ENCODE measurements around the gene HEBP1.

The HEBP1 gene

DNA sequence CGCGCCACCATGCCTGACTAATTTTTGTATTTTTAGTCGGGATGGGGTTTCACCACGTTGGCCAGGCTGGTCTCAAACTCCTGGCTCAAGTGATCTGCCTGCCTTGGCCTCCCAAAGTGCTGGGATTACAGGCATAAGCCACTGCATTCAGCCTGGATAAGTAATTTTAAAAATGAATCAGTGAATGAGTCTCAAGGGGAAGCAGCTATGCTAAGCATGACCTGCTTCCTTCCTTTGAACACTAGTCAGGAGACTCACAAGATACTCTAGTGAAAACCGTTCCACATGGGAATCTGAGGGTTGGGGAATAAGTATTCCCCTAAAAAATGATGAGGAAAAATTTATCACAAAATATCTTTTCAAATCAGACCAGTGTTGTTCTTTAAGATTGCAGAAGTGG, 33.4 kb upstream of the HEBP1 start:
- no peaks in the 10 kb centered on the region for H3K9me3 ChIP-seq (ENCODE audit: insufficient read depth, low read length)
- H3K4me2 ChIP-seq (ENCODE audit: low read length): no peak overlapping the region
- no peaks in the 10 kb centered on the region for H4K20me1 ChIP-seq (ENCODE audit: insufficient read depth, low read length)
- H3K27me3 ChIP-seq (ENCODE audit: low read depth, low read length): peaks cover 31% of the 10 kb centered on the region
- H3K27ac ChIP-seq (ENCODE audit: low read length): no peak overlapping the region
- H3K4me3 ChIP-seq (ENCODE audit: low read length): no peak overlapping the region
- H3K36me3 ChIP-seq (replicated peaks; ENCODE audit: low read depth, low read length): no peaks in the 10 kb centered on the region
- H3K9ac ChIP-seq (ENCODE audit: low read length): no peak overlapping the region
- H2AFZ ChIP-seq (ENCODE audit: low read depth, low read length): no peak overlapping the region
- no peaks in the 10 kb centered on the region for H3K79me2 ChIP-seq (ENCODE audit: low read length)
- TF ChIP-seq, protein P1, sequence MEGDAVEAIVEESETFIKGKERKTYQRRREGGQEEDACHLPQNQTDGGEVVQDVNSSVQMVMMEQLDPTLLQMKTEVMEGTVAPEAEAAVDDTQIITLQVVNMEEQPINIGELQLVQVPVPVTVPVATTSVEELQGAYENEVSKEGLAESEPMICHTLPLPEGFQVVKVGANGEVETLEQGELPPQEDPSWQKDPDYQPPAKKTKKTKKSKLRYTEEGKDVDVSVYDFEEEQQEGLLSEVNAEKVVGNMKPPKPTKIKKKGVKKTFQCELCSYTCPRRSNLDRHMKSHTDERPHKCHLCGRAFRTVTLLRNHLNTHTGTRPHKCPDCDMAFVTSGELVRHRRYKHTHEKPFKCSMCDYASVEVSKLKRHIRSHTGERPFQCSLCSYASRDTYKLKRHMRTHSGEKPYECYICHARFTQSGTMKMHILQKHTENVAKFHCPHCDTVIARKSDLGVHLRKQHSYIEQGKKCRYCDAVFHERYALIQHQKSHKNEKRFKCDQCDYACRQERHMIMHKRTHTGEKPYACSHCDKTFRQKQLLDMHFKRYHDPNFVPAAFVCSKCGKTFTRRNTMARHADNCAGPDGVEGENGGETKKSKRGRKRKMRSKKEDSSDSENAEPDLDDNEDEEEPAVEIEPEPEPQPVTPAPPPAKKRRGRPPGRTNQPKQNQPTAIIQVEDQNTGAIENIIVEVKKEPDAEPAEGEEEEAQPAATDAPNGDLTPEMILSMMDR (IDR thresholded peaks at IDR 0.05; ENCODE audit: low read depth, low read length): no peak
- TF ChIP-seq EZH2phosphoT487 (IDR thresholded peaks at IDR 0.05; ENCODE audit: low read depth): no peak
- H3K4me1 ChIP-seq (ENCODE audit: low read length): no peaks in the 10 kb centered on the region

DNA sequence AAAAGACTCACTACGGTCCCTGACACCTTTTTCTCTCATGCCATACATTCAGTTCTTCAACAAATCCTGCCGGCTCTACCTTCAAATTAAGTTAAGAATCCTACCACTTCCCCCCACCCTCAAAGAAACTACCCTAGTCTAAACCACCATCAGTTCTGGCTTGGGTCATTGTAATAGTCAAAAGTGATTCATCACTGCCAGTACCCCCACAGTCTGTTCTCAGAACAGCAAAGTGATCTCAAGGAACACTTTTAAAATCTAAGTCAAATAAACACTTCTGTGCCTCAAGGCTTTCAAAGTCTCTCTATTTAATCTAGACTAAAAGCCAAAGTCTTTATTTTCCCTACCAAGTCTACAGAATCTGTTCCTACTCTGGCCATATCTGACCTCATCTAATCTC, 32.1 kb upstream of the HEBP1 start:
- Histone ChIP-seq H3K36me3 (replicated peaks; ENCODE audit: low read depth, low read length) (no peaks in the 10 kb centered on the region), H3K79me2 (ENCODE audit: low read length) (no peaks in the 10 kb centered on the region), H3K27me3 (ENCODE audit: low read depth, low read length) (peaks cover 38% of the 10 kb centered on the region), H3K27ac (ENCODE audit: low read length) (no peak overlapping the region), H2AFZ (ENCODE audit: low read depth, low read length) (no peak overlapping the region), H3K9ac (ENCODE audit: low read length) (no peak overlapping the region), H3K4me1 (ENCODE audit: low read length) (no peaks in the 10 kb centered on the region), H4K20me1 (ENCODE audit: insufficient read depth, low read length) (no peaks in the 10 kb centered on the region), H3K4me3 (ENCODE audit: low read length) (no peak overlapping the region), H3K9me3 (ENCODE audit: insufficient read depth, low read length) (no peaks in the 10 kb centered on the region), H3K4me2 (ENCODE audit: low read length) (no peak overlapping the region)
- no peak for TF ChIP-seq EZH2phosphoT487 (IDR thresholded peaks at IDR 0.05; ENCODE audit: low read depth)
- TF ChIP-seq, protein P1 (IDR thresholded peaks at IDR 0.05; ENCODE audit: low read depth, low read length): no peak

DNA sequence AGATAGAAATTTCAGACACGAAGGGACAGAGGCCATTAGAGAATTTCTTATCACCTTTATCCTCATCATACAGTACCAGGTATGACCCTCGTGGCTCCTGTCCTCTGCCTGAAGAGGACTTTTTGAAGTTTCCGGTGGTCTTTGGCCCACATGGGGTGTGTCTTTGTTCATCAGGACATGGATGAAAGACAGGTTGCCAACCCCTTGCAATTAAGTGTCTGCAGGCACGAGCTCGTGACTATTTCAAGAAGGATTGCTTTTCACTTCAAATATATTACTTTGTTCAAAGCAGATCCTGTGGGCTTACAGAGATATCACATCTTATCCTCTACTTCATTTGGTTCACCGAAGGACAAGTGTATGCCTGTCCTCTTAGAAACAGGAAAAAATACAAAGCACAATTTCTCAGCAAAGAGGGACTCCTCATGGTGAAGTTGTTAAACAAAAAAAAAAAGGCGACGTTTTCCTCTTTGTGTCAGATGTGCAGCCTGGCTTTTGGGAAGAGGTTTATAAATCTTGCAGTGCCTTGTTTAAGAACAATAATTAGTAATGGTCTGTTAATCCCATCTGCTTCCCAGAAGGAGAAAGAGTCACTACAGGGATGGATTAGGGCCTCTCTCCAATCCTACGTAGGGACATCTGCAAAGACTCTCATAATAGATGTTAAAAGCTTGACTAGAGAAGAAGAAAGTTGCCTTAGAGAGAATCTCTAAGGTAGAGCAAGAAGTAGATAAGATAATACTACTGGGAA, 30.7 kb upstream of the HEBP1 start:
- H2AFZ ChIP-seq (ENCODE audit: low read depth, low read length): no peak overlapping the region
- no peak overlapping the region for H3K9ac ChIP-seq (ENCODE audit: low read length)
- TF ChIP-seq EZH2phosphoT487 (IDR thresholded peaks at IDR 0.05; ENCODE audit: low read depth): no peak
- TF ChIP-seq, protein P1 (IDR thresholded peaks at IDR 0.05; ENCODE audit: low read depth, low read length): no peak
- no peaks in the 10 kb centered on the region for H3K4me1 ChIP-seq (ENCODE audit: low read length)
- H3K4me2 ChIP-seq (ENCODE audit: low read length): no peak overlapping the region
- H3K36me3 ChIP-seq (replicated peaks; ENCODE audit: low read depth, low read length): no peaks in the 10 kb centered on the region
- no peaks in the 10 kb centered on the region for H3K9me3 ChIP-seq (ENCODE audit: insufficient read depth, low read length)
- peaks cover 48% of the 10 kb centered on the region for H3K27me3 ChIP-seq (ENCODE audit: low read depth, low read length)
- H3K27ac ChIP-seq (ENCODE audit: low read length): no peak overlapping the region
- no peaks in the 10 kb centered on the region for H4K20me1 ChIP-seq (ENCODE audit: insufficient read depth, low read length)
- no peaks in the 10 kb centered on the region for H3K79me2 ChIP-seq (ENCODE audit: low read length)
- no peak overlapping the region for H3K4me3 ChIP-seq (ENCODE audit: low read length)

DNA sequence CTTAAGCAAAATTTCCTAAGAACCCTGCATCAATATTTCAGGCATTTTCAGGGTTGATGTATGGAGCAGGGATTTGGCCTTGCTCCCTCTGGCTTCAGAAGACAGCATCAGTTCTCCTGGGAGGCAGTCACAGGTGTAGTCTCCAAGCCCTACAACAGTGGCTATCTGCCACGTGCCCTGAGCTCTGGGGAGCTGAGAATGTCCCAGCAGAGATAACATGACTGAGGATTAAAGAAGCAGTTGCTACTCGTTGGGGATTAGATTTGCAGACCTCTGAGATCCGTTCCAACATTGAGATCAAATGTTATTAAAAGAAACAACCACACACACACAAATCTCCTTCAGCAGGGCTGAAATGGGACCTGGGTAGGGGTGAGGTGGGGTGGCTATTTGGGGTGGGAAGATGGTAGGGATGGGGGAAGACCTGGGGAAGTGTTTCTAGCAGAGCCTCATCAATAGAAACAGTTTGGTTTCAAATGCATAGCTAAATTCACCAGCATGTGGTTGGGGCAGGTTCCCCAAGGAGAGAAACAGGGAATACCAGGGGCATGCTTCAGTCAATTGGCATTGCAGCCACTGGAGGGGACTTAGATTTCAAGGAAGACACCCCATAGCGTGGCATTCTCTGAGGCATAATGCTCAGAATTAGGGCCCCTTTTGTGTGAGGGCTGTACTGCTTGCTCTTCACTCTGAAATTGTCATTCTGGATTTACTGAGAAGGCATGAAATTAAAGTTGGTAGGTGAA, 28.9 kb upstream of the HEBP1 start:
- H3K4me1 ChIP-seq (ENCODE audit: low read length): no peaks in the 10 kb centered on the region
- H2AFZ ChIP-seq (ENCODE audit: low read depth, low read length): no peak overlapping the region
- H3K9me3 ChIP-seq (ENCODE audit: insufficient read depth, low read length): no peaks in the 10 kb centered on the region

More for the DNA sequence above, 28.9 kb upstream of the HEBP1 start:
- Histone ChIP-seq H3K79me2 (ENCODE audit: low read length) (no peaks in the 10 kb centered on the region), H3K27ac (ENCODE audit: low read length) (no peak overlapping the region), H4K20me1 (ENCODE audit: insufficient read depth, low read length) (no peaks in the 10 kb centered on the region), H3K4me3 (ENCODE audit: low read length) (no peak overlapping the region), H3K27me3 (ENCODE audit: low read depth, low read length) (peaks cover 56% of the 10 kb centered on the region), H3K9ac (ENCODE audit: low read length) (no peak overlapping the region), H3K36me3 (replicated peaks; ENCODE audit: low read depth, low read length) (no peaks in the 10 kb centered on the region), H3K4me2 (ENCODE audit: low read length) (no peak overlapping the region)
- TF ChIP-seq, protein P1 (IDR thresholded peaks at IDR 0.05; ENCODE audit: low read depth, low read length): no peak
- TF ChIP-seq EZH2phosphoT487 (IDR thresholded peaks at IDR 0.05; ENCODE audit: low read depth): no peak

Data from OCI-LY3 (cell line).